GM12878 (cell line): ENCODE results near the gene ZBTB33. TPM values are rescaled to one million over a fixed set of nuclear protein-coding genes. Genes with fewer than 3 reads are reported as not detected.

ENCODE experiments used
- ATAC-seq: fragments of 200-7000 bp; cut with Tn5 transposase; 3 replicates; pipeline ENCODE4 v1.9.1; 2020; ENCODE audit warnings: mild to moderate bottlenecking, moderate library complexity
- BruUV-seq: library from RNA; stranded (reverse); fragments of 400-500 nt; replicated peaks from 2 replicates; lab custom pipeline; 2021; lab: Mats Ljungman, UMichigan
- CTCF ChIA-PET: fragments of 300-600 bp; sonication (Branson Sonifier 250); formaldehyde crosslinking; extraction: SDS; loops from one replicate; lab custom pipeline; 2021; ENCODE audit warnings: inconsistent platforms; lab: Yijun Ruan, JAX
- POLR2A ChIA-PET: fragments of 350-600 bp; formaldehyde crosslinking; extraction: SDS; loops from one replicate; lab custom pipeline; 2021; ENCODE audit warnings: inconsistent platforms; lab: Charles Lee
- RAD21 ChIA-PET: fragments of 300-600 bp; sonication (Branson Sonifier 250); formaldehyde crosslinking; loops from one replicate; lab custom pipeline; 2023; ENCODE audit warnings: antibody characterized with exemption; ENCODE audit not compliant: unreplicated experiment; lab: Charles Lee
- SMC1A ChIA-PET: fragments of 300-600 bp; sonication (Branson Sonifier 250); formaldehyde crosslinking; loops from one replicate; lab custom pipeline; 2023; ENCODE audit not compliant: unreplicated experiment, uncharacterized antibody; lab: Charles Lee
- DNase-seq: peaks from one replicate; pipeline ENCODE4 v3.0.0-alpha.2; 2011; ENCODE audit warnings: low read depth, low spot score
- FAIRE-seq: peaks from 3 replicates; lab custom pipeline; 2011; peaks lifted over from hg19 to GRCh38; lab: Jason Lieb, UNC
- H2AFZ ChIP-seq: 2 replicates; pipeline ENCODE4 v1.6.0; 2011; ENCODE audit warnings: low read depth, low read length, control low read depth; ENCODE audit not compliant: control insufficient read depth
- H3K27ac ChIP-seq: 2 replicates; pipeline ENCODE4 v1.5.1; 2011; ENCODE audit warnings: control low read depth; ENCODE audit not compliant: control insufficient read depth, insufficient read depth
- H3K27me3 ChIP-seq, 2 experiments: replicated peaks in 1 of 2; 2 replicates each; pipeline versions ENCODE4 v1.6.0 to v1.6.1; 2011; ENCODE audit warnings: low read length in 1 of 2; ENCODE audit not compliant: control insufficient read depth in 2 of 2, insufficient read depth in 2 of 2
- H3K36me3 ChIP-seq, 2 experiments: 2 replicates each; pipeline ENCODE4 v1.5.1; 2011; ENCODE audit warnings: low read length in 1 of 2; ENCODE audit not compliant: control insufficient read depth in 2 of 2, insufficient read depth in 2 of 2
- H3K4me1 ChIP-seq: 2 replicates; pipeline ENCODE4 v1.6.1; 2011; ENCODE audit warnings: mild to moderate bottlenecking, low read length, moderate library complexity, mixed read lengths; ENCODE audit not compliant: control insufficient read depth, insufficient read depth
- H3K4me2 ChIP-seq: 2 replicates; pipeline ENCODE4 v1.6.0; 2011; ENCODE audit warnings: control low read depth; ENCODE audit not compliant: control insufficient read depth, insufficient read depth
- H3K4me3 ChIP-seq: fragments of 200-600 bp; sonication (generic); 2 replicates; pipeline ENCODE4 v1.5.1; 2016
- H3K79me2 ChIP-seq: 2 replicates; pipeline ENCODE4 v1.6.0; 2011; ENCODE audit warnings: low read length; ENCODE audit not compliant: control insufficient read depth, insufficient read depth
- H3K9ac ChIP-seq: 2 replicates; pipeline ENCODE4 v1.8.0; 2011; ENCODE audit warnings: low read length, control low read depth, mixed read lengths; ENCODE audit not compliant: control insufficient read depth, insufficient read depth
- H3K9me3 ChIP-seq: replicated peaks from 3 replicates; pipeline ENCODE4 v1.5.1; 2011; ENCODE audit warnings: mild to moderate bottlenecking, low read length; ENCODE audit not compliant: control insufficient read depth, insufficient read depth
- H4K20me1 ChIP-seq: 2 replicates; pipeline ENCODE4 v1.6.0; 2011; ENCODE audit not compliant: control insufficient read depth, insufficient read depth
- BCL3 ChIP-seq: IDR thresholded peaks from 2 replicates; pipeline ENCODE4 v1.6.1; 2011; ENCODE audit warnings: borderline replicate concordance, low read depth, mild to moderate bottlenecking, moderate library complexity, low read length; ENCODE audit not compliant: insufficient read depth, poor library complexity, severe bottlenecking
- CHD2 ChIP-seq: IDR thresholded peaks from 2 replicates; pipeline ENCODE4 v1.6.1; 2011; ENCODE audit warnings: low read depth, low read length, improper control_type of control experiment, borderline replicate concordance
- HDAC6 ChIP-seq: fragments of 200-600 bp; sonication (generic); IDR thresholded peaks from one replicate; pipeline ENCODE4 v1.8.0; 2017; ENCODE audit warnings: antibody characterized with exemption; ENCODE audit not compliant: unreplicated experiment
- IKZF1 ChIP-seq: fragments of 450-650 bp; conservative IDR thresholded peaks from 2 replicates; pipeline ENCODE4 v1.6.1; 2017; ENCODE audit warnings: antibody characterized with exemption, mild to moderate bottlenecking
- IKZF2 ChIP-seq, 2 experiments: fragments of 450-650 bp; IDR thresholded peaks; 2 replicates each; pipeline ENCODE4 v1.6.1; 2017; ENCODE audit warnings: mild to moderate bottlenecking in 2 of 2, moderate library complexity in 2 of 2
- KLF5 ChIP-seq: fragments of 450-650 bp; IDR thresholded peaks from 2 replicates; pipeline ENCODE4 v1.6.1; 2014; ENCODE audit warnings: mild to moderate bottlenecking; ENCODE audit not compliant: partially characterized antibody
- NFIC ChIP-seq: IDR thresholded peaks from 2 replicates; pipeline ENCODE4 v1.6.1; 2012; ENCODE audit warnings: low read depth, mild to moderate bottlenecking, inconsistent platforms, low read length, moderate library complexity
- PAX5 ChIP-seq: IDR thresholded peaks from 2 replicates; pipeline ENCODE4 v1.6.1; 2011; ENCODE audit warnings: low read depth, low read length, borderline replicate concordance
- PBX3 ChIP-seq: IDR thresholded peaks from 2 replicates; pipeline ENCODE4 v1.6.1; 2011; ENCODE audit warnings: mild to moderate bottlenecking, low read depth, low read length, moderate library complexity; ENCODE audit not compliant: insufficient replicate concordance
- RAD21 ChIP-seq: IDR thresholded peaks from 2 replicates; pipeline ENCODE4 v1.6.1; 2011; ENCODE audit warnings: mild to moderate bottlenecking, low read depth, low read length, moderate library complexity; ENCODE audit not compliant: insufficient read depth
- RELB ChIP-seq: fragments of 450-650 bp; IDR thresholded peaks from 2 replicates; pipeline ENCODE4 v1.6.1; 2017; ENCODE audit warnings: low read depth, mild to moderate bottlenecking, moderate library complexity
- SMAD5 ChIP-seq: IDR thresholded peaks from 2 replicates; pipeline ENCODE4 v1.6.1; 2016; ENCODE audit warnings: antibody characterized with exemption, low read depth
- SP1 ChIP-seq: IDR thresholded peaks from one replicate; pipeline ENCODE4 v1.6.1; 2011; ENCODE audit warnings: low read depth, low read length
- STAT1 ChIP-seq: fragments of 450-650 bp; conservative IDR thresholded peaks from 2 replicates; pipeline ENCODE4 v1.6.1; 2014; ENCODE audit warnings: antibody characterized with exemption, mild to moderate bottlenecking
- WGBS: methylation state at CpG from one replicate; pipeline ENCODE4 v1.1.6; 2016; ENCODE audit warnings: low lambda C conversion rate; ENCODE audit not compliant: insufficient replicate concordance, insufficient coverage; ENCODE audit errors: missing lambda C conversion rate; 5-methylcytosine and 5-hydroxymethylcytosine counted together
- in situ Hi-C: fragments of 300-500 bp; cut with MboI; formaldehyde crosslinking; loops from 9 replicates; pipeline ENCODE4 v1.14.3; 2018; ENCODE audit warnings: mixed read lengths
- intact Hi-C: fragments of 100-400 bp; cut with micrococcal nuclease; formaldehyde crosslinking; loops from one replicate; pipeline ENCODE4 v1.14.2; 2022; ENCODE audit not compliant: unreplicated experiment
- polyA plus RNA-seq, 11 experiments: library from polyadenylated mRNA; depleted of rRNA in 4 of 11; unstranded in 6 of 11; stranded (reverse) in 5 of 11; fragments of >200 nt; fragmentation: Nextera tagmentation in 4 of 11; fragmentation: Illumina TruSeq in 1 of 11; extraction: Ambion mirVana in 4 of 11; extraction: Trizol in 1 of 11; gene quantifications; 1 replicate in 1 of 11; 2 replicates in 10 of 11; pipeline versions ENCODE4 v1.2.1 to v1.2.3, GENCODE V29; 2011 to 2016; ENCODE audit warnings: inconsistent platforms in 2 of 11, missing spikeins in 2 of 11, low read depth in 1 of 11
- total RNA-seq, 4 experiments: library from RNA; depleted of rRNA in 3 of 4; stranded (reverse); fragments of >200 nt in 3 of 4; fragmentation: Illumina TruSeq in 1 of 4; extraction: Trizol in 1 of 4; gene quantifications; 2 replicates each; pipeline versions ENCODE4 v1.2.1 to v1.2.3, GENCODE V29; 2013 to 2021
- TF ChIP-seq, protein P1 (sequence below): fragments of 450-650 bp; IDR thresholded peaks from 2 replicates; pipeline ENCODE4 v1.6.1; 2016; ENCODE audit warnings: mild to moderate bottlenecking
- TF ChIP-seq, protein P2 (sequence below), 3 experiments: IDR thresholded peaks in 2 of 3; conservative IDR thresholded peaks in 1 of 3; 2 replicates each; pipeline ENCODE4 v1.5.1; 2011; ENCODE audit warnings: low read depth in 3 of 3, low read length in 3 of 3, mild to moderate bottlenecking in 3 of 3, control low read depth in 2 of 3, moderate library complexity in 2 of 3, inconsistent platforms in 1 of 3, mixed read lengths in 1 of 3; ENCODE audit not compliant: control insufficient read depth in 2 of 3, insufficient read depth in 1 of 3; ENCODE audit errors: extremely low read depth in 1 of 3

The ZBTB33 gene
- total and polyA plus RNA-seq, 10 of the 15 experiments (the other 5 are each of a cell fraction or from before 2014, with no cell fraction given): 5.2 to 26.3 (median 18.3) TPM

DNA sequence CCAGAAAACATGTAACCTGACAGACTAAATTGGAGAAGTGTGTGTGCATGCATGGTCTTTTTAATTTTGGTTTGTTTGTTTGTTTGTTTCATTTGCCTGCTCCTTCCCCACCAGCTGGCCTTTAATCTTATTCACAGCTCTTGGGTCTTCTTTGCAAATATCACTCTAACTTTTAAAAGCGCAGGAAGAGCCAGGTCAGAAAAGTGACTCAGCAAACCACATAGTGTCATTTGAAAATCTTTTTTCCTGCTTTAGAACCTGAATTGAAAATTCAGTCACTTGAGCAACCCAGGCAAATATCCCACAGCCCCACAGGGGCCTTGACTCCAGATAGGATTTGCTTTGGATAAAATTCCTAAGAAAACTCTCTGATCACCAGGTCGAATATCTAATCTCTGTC, 56.0 kb downstream of the ZBTB33 start:
- Histone ChIP-seq H3K27me3 (peaks cover 2 to 7% of the 10 kb centered on the region in 2 experiments; a peak in 3 of 4 replicates), H3K9ac (no peak overlapping the region), H2AFZ (no peak overlapping the region), H3K36me3 (no peaks in the 10 kb centered on the region), H3K79me2 (no peaks in the 10 kb centered on the region), H3K4me2 (0 out of 2 replicates have a peak overlapping the region, but pooled peaks have one; percentile 22), H3K27ac (no peak overlapping the region), H3K4me3 (no peak overlapping the region), H4K20me1 (no peaks in the 10 kb centered on the region), H3K9me3 (no peaks in the 10 kb centered on the region), H3K4me1 (peaks cover 3% of the 10 kb centered on the region)
- intact Hi-C loops: no loop called here
- FAIRE-seq: no peak
- RAD21 ChIA-PET: no interaction called here
- DNase-seq: no peak
- CTCF ChIA-PET: interaction anchor here (1.5 kb wide), 1 partner anchor 19 kb away, joined by 4 read pairs; no protein-coding TSS in a partner anchor
- BruUV-seq: no TSS peak
- in situ Hi-C loops: loop anchor here (5.0 kb wide), 1 partner anchor 54 kb away; the partner anchor contains the start of gene ZBTB33
- ATAC-seq: no peak
- POLR2A ChIA-PET: interaction anchor here (1.2 kb wide), 1 partner anchor 19 kb away, joined by 3 read pairs; no protein-coding TSS in a partner anchor
- SMC1A ChIA-PET: interaction anchor here (0.8 to 1.0 kb wide), 2 partner anchors 14 to 19 kb away, joined by 3 read pairs; no protein-coding TSS in a partner anchor
- 8% methylated on average over 2 of the region's 2 CpGs for WGBS
- TF ChIP-seq KLF5: no peak
- TF ChIP-seq SMAD5: no peak
- peak; percentile 15; the same call in 1 of the 2 replicates for TF ChIP-seq RELB
- no peak for TF ChIP-seq SP1
- no peak for TF ChIP-seq CHD2
- TF ChIP-seq, protein P1, sequence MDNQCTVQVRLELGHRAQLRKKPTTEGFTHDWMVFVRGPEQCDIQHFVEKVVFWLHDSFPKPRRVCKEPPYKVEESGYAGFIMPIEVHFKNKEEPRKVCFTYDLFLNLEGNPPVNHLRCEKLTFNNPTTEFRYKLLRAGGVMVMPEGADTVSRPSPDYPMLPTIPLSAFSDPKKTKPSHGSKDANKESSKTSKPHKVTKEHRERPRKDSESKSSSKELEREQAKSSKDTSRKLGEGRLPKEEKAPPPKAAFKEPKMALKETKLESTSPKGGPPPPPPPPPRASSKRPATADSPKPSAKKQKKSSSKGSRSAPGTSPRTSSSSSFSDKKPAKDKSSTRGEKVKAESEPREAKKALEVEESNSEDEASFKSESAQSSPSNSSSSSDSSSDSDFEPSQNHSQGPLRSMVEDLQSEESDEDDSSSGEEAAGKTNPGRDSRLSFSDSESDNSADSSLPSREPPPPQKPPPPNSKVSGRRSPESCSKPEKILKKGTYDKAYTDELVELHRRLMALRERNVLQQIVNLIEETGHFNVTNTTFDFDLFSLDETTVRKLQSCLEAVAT: no peak
- peak; percentile 25 to 26; a peak in 2 of 4 replicates for TF ChIP-seq IKZF2 (IDR thresholded peaks at IDR 0.05)
- no peak for TF ChIP-seq BCL3
- no peak for TF ChIP-seq PAX5
- TF ChIP-seq NFIC: no peak
- TF ChIP-seq PBX3: no peak
- TF ChIP-seq RAD21: no peak
- TF ChIP-seq HDAC6: no peak
- TF ChIP-seq, protein P2, sequence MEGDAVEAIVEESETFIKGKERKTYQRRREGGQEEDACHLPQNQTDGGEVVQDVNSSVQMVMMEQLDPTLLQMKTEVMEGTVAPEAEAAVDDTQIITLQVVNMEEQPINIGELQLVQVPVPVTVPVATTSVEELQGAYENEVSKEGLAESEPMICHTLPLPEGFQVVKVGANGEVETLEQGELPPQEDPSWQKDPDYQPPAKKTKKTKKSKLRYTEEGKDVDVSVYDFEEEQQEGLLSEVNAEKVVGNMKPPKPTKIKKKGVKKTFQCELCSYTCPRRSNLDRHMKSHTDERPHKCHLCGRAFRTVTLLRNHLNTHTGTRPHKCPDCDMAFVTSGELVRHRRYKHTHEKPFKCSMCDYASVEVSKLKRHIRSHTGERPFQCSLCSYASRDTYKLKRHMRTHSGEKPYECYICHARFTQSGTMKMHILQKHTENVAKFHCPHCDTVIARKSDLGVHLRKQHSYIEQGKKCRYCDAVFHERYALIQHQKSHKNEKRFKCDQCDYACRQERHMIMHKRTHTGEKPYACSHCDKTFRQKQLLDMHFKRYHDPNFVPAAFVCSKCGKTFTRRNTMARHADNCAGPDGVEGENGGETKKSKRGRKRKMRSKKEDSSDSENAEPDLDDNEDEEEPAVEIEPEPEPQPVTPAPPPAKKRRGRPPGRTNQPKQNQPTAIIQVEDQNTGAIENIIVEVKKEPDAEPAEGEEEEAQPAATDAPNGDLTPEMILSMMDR (IDR thresholded peaks at IDR 0.05 in 2 of 3, conservative IDR thresholded peaks at IDR 0.05 in 1 of 3; ENCODE audit: control insufficient read depth in 2 of 3, extremely low read depth in 1 of 3, insufficient read depth in 1 of 3, low read depth in 3 of 3, low read length in 3 of 3): no peak
- no peak for TF ChIP-seq STAT1
- TF ChIP-seq IKZF1: 0 out of 2 replicates have a peak, but pooled peaks have one; percentile 17
